HG03280 (cell line): ENCODE data around the gene MSH2.
"Not testable (repeated sequence)": the region's sequence is repeated elsewhere in the genome, so short reads cannot be mapped to it uniquely, and the experiment has no call there.

Experiments used
- ATAC-seq: cut with Tn5 transposase; IDR thresholded peaks from one replicate; pipeline ENCODE4 v1.9.1; 2021; ENCODE audit warnings: mild to moderate bottlenecking, moderate library complexity; ENCODE audit not compliant: unreplicated experiment

Gene MSH2

DNA sequence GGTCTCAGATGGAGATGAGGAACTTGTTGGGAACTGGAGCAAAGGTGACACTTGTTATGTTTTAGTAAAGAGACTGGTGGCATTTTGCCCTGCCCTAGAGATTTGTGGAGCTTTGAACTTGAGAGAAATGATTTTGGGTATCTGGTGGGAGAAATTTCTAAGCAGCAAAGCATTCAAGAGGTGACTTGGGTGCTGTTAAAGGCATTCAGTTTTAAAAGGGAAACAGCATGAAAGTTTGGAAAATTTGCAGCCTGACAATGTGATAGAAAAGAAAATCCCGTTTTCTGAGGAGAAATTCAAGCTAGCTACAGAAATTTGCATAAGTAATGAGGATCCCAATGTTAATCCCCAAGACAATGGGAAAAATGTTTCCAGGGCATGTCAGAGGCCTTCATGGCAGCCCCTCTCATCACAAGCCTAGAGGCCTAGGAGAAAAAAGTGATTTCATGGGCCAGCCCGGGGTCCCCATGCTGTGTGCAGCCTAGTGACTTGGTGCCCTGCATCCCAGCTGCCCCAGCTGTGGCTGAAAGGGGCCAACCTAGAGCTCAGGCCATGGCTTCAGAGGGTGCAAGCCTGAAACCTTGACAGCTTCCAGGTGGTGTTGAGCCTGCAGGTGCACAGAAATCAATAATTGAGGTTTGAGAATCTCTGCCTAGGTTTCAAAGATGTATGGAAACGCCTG, 3.8 kb downstream of the MSH2 start:
- ATAC-seq = not testable (repeated sequence)

DNA sequence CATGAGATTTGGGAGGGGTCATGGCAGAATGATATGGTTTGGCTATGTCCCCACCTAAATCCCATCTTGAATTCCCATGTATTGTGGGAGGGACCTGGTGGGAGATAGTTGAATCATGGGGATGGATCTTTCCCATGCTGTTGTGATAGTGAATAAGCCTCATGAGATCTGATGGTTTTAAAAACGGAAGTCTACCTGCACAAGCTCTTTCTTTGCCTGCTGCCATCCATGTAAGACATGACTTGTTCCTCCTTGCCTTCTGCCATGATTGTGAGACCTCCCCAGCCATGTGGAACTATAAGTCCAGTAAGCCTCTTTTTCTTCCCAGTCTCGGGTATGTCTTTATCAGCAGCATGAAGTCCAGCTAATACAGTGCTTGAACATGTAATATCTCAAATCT, 5.0 kb downstream of the MSH2 start:
- not testable (repeated sequence) for ATAC-seq

DNA sequence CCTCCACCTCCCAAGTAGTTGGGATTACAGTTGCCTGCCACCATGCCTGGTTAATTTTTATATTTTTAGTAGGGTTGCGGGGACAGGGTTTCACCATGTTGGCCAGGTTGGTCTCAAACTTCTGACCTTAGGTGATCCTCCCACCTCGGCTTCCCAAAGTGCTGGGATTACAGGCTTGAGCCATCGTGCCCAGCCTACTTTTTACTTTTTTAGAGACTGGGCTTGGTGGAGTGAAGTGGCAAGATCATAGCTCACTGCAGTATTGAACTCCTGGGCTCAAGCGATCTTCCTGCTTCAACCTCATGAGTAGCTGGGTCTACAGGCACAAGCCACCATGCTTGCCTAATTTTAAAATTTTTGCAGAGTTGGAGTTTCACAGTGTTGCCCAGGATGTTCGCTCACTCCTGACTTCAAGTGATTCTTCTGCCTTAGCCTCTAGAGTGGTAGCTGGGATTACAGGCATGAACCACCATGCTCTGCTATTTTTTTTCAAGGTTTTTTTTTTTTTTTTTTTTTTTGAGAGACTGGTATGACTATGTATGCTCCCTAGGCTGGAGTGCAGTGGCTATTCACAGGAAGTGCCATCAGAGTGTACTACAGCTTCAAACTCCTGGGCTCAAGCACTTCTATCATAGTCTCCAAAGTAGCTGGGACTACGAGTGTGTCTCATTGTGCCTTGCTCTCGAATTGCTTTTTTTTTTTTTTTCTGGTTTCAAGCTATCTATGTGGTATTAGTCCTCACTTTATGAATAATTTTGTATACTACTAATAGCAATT, 11.9 kb downstream of the MSH2 start:
- no peak for ATAC-seq

DNA sequence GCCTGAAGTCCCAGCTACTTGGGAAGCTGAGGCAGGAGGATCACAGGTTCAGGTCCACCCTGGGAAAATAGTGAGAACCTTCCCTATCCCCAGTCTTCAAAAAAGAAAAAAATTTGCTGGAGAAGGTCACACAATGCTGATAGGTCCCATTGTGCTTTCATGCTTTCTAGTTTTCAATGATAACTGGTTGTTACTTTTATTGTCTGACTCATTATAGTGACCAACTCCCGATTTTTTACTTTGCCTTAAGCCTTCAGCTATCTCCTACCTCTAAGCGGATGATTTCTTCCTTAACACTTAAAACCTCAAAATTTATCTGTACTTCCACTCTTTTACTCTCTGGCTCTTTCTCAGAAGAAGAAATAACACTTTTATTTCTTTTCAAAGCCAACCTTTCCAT, 17.3 kb downstream of the MSH2 start:
- no peak for ATAC-seq

DNA sequence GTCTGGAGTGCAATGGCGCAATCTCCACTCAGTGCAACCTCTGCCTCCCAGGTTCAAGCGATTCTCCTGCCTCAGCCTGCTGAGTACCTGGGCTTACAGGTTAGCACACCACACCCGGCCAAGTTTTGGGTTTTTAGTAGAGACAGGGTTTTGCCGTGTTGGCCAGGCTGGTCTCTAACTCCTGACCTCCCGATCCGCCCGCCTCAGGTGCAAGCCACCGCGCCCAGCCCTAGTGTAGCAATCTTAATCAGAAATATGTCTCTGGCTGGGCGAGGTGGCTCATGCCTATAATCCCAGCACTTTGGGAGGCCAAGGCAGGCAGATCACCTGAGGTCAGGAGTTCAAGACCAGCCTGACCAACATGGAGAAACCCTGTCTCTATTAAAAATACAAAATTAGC, 17.7 kb downstream of the MSH2 start:
- not testable (repeated sequence) for ATAC-seq

DNA sequence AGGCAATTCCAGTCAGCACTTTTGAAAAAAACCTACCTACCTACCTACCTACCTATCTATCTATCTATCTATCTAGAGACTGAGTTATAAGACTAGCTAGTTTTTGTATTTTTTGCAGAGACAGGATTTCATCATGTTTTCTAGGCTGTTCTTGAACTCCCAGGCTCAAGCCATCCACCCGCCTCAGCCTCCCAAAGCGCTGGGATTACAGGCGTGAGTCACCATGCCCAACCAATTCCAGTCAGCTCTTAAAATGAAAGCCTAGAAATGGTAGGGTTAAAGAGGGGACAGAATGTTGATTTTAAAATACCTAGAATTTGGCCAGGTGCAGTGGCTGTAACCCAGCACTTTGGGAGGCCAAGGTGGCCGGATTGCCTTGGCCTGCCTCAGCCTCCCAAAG, 19.1 kb downstream of the MSH2 start:
- no peak for ATAC-seq

DNA sequence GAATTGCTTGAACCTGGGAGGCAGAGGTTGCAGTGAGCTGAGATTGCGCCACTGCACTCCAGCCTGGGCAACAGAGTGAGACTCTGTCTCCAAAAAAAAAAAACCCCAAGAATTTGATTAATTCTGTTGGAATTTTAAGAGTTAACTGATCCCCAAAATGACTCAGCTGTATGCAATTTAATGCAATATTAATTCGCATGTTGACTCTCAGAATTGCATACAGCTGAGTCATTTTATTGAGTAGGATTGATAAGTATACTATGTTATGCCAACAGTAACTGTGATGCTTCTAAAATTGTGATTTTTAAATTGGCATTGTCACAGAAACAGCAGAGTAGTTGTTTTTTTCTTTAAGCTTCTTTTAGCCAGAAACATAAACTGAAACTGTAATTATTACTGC, 19.6 kb downstream of the MSH2 start:
- ATAC-seq = no peak

DNA sequence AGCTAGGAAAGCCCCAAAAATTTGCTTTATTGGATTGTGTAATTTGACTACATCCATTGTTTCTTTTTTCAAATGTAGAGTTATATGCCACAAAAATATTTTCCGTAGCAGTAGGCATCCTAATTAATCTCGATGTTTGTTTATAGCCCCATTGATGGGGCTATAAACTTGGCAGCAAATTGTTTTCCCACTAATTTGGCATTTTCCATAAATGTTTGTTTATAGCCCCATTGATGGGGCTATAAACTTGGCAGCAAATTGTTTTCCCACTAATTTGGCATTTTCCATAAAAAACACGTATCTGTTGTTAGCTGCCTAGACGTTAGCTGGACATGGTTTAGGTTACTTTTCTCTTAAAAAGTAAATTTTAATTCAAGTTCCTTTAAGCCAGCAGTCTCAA, 23.8 kb downstream of the MSH2 start:
- ATAC-seq = no peak

DNA sequence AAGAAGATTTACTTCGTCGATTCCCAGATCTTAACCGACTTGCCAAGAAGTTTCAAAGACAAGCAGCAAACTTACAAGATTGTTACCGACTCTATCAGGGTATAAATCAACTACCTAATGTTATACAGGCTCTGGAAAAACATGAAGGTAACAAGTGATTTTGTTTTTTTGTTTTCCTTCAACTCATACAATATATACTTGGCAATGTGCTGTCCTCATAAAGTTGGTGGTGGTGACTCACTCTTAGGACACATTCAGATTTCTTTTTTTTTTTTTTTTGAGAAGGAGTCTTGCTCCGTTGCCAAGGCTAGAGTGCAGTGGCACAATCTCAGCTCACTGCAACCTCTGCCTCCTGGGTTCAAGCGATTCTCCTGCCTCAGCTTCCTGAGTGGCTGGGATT, 26.8 kb downstream of the MSH2 start:
- no peak for ATAC-seq

DNA sequence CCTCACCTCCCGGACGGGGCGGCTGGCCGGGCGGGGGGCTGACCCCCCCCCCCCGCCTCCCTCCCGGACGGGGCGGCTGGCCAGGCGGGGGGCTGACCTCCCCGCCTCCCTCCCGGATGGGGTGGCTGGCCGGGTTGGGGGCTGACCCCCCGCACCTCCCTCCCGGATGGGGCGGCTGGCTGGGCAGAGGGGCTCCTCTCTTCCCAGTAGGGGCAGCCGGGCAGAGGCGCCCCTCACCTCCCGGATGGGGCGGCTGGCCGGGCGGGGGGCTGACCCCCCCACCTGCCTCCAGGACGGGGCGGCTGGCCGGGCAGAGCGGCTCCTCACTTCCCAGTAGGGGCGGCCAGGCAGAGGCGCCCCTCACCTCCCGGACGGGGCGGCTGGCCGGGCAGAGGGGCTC, 30.1 kb downstream of the MSH2 start:
- ATAC-seq = not testable (repeated sequence)

DNA sequence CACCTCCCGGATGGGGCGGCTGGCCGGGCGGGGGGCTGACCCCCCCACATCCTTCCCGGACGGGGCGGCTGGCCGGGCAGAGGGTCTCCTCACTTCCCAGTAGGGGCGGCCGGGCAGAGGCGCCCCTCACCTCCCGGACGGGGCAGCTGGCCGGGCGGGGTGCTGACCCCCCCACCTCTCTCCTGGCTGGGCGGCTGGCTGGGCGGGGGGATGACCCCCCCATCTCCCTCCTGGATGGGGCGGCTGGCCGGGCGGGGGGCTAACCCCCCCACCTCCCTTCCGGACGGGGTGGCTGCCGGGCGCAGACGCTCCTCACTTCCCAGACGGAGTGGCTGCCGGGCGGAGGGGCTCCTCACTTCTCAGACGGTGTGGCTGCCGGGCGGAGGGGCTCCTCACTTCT, 30.5 kb downstream of the MSH2 start:
- not testable (repeated sequence) for ATAC-seq

DNA sequence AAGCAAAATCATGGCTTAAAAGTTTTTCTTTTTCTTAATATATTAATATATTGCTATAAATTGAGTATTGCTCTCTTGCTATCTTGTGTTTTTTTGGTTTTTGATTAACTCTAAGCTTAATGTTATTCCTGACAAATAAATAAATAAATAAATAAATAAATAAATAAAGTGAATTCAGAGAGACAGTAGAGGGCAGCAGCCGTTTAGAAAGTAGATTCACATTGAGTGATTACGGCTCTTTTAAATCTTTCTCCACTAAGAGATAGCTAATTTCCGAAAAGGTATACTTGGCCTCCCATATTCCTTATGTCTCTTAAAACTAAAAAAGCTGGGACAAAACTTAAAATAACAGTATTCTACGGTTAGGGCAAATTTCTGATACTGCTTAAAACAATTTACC, 34.3 kb downstream of the MSH2 start:
- no peak for ATAC-seq

DNA sequence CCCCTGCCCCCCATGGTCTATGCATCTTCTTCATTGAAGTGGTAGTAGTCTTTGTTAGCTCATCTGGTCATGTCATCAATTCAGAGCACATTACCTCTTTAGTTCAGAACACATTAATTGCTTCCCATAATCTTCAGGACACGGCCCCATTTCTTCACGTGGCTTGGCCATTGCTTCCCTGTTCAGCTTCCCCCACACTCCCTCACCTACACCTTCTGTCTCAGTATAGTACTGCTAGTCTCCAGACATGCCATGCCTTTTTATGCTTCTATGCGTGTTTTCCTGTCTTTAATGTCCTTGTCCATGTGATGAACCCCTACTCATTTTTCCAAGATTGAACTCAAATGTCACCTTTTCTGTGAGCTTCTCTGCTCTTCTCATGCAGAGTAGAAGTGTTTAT, 35.1 kb downstream of the MSH2 start:
- ATAC-seq = no peak

DNA sequence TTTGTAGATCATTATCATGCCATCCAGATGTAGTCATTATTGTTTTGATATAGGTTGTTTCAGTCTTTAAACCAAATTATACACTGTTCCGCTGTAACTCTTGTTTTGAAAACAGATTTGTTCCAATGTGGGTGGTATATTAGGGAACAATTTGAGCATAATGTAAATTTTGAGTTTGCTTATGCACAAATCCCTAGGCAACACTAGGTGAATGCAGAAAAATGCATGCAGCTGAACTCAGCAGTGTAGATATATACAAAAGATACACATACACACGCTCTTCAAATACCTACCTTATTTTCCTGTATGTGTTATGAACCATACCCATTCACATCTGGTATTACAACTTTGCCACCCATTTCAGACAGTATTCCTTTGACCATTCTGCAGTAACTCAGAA, 35.8 kb downstream of the MSH2 start:
- no peak for ATAC-seq

DNA sequence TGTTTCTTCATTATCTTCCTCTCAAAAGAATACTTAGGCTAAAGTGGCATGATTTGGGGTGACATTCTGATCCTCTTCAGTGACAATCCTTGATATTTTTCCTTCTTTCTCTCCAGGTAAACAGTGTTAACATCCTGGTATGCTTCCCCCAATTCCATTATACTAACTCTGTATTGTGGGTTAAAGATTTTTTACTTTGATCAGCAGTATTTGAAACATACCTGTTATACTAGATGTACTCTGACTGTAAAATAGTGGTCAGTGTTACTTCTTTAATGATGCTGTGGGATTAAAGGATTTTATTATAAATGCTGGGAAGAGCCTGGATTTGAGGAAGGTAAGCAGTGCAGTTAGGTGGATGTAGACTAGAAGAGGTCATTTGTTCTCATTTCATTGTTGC, 48.8 kb downstream of the MSH2 start:
- no peak for ATAC-seq

DNA sequence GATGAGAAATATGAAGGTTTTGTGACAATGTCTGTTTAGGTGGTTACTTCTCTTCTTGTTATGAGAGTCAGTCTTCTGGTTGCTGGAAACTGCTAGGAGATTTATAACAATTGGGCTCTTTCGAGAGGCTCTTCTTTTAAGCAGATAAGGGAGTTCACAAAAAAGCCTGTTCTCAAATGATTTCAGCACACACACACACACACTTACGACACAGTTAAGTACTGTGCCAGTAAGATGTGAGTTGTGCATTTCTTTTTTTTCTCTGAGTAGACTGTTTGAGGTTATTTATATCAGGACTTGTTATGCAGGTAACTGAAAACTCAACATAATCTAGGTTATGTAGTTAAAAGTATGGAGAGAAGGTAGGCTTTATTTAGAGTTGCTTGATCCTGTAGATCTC, 49.8 kb downstream of the MSH2 start:
- ATAC-seq = no peak

DNA sequence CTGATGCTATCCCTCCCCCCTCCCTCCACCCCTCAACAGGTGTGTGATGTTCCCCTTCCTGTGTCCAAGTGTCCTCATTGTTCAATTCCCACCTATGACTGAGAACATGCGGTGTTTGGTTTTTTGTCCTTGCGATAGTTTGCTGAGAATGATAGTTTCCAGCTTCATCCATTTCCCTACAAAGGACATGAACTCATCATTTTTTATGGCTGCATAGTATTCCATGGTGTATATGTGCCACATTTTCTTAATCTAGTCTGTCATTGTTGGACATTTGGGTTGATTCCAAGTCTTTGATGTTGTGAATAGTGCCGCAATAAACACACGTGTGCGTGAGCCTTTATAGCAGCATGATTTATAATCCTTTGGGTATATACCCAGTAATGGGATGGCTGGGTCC, 51.9 kb downstream of the MSH2 start:
- not testable (repeated sequence) for ATAC-seq

DNA sequence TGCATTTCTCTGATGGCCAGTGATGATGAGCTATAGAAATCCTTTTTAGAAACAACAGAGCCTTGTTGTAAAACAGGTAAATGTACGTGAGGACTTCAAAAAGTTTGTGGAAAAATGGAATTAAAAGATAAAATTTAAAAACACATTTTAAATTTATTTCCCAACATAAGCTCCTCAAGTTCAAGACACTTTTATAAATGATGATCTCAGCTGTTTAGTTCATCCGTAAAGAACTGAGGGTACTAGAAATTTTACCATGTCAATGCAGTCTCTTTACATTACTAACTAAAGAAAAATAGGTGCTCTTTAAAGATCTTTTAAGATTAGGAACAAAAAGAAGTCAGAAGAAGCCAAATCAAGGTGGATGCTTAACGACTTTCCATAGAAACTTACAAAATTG, 52.5 kb downstream of the MSH2 start:
- no peak for ATAC-seq

DNA sequence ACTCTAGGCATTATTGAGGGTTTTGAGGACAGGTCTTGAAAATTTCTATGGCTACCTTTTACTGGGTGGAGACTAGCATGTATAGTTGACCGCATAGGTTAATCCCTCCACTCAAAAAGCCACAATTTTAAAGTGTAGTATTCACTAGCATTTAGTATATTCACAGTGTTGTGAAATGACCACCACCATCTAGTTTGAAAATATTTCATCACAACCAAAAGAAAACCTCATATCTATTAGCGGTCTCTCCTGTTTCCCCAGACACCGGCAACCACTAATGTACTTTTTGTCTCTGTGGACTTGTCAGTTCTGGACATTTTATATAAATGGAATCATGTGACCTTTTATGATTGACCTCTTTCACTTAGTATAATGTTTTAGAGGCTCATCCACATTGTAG, 53.9 kb downstream of the MSH2 start:
- no peak for ATAC-seq

DNA sequence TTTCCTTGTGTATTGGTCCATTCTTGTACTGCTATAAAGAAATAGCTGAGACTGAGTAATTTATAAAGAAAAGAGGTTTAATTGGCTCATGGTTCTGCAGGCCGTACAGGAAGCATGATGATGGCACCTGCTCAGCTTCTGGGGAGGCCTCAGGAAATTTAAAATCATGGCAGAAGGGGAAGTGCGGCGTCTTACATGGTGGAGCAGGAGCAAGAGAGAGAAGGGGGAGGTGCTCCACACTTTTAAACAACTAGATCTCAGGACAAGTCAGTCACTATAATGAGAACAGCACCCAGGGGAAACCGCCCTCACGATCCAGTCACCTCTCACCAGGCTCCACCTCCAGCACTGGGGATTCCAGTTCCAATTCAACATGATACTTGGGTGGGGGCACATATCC, 54.3 kb downstream of the MSH2 start:
- ATAC-seq = no peak

DNA sequence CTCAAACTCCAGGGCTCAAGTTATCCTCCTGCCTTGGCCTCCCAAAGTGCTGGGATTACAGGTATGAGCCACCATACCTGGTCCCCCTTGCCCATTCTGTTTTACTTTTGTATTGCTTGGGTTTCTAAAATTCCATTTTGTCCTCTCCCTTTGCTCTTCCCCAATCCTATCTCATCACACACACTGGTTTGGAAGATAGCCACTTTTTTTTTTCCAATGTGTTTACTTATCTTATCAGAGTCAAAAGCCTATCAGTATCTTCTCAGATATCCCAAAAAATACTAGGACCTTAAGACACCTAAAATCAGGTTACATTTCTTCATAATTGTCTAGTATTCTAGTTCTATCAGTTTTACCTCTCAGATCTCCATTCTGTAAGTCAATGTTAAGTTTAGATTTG, 56.1 kb downstream of the MSH2 start:
- no peak for ATAC-seq

DNA sequence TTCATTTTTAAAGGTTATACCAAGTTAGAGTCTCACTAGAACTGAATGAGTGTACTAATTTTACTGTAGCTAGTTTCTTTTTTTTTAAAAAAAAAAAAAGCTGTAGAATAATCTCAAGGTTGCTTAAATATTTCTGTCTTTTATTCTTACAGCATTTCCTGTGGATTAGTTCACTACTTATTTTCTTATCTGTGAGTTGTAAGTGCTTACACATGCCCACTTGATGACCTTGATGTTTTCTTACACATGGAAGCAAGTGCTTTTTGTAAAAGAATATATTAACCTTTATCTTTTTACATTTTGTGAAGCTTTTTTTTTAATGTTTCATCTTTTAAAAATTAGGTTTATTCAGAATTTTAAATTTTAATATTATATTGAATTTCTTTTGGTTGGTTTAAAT, 57.8 kb downstream of the MSH2 start:
- no peak for ATAC-seq
